Neuronal stem cell (in vitro differentiated cells): ENCODE data around the gene IL1A.

Experiments used
- DNase-seq: peaks from one replicate; pipeline ENCODE4 v3.0.0-alpha.2; 2013; ENCODE audit warnings: low spot score
- H2AFZ ChIP-seq: one replicate; pipeline ENCODE4 v1.6.1; 2013; ENCODE audit warnings: mild to moderate bottlenecking, low read length, inconsistent platforms
- H2AK5ac ChIP-seq: 2 replicates; pipeline ENCODE4 v1.6.1; 2013; ENCODE audit warnings: low read depth, mild to moderate bottlenecking, inconsistent platforms, low read length, moderate library complexity, mixed read lengths
- H2BK120ac ChIP-seq: 2 replicates; pipeline ENCODE4 v1.6.1; 2013; ENCODE audit warnings: low read depth, mild to moderate bottlenecking, inconsistent platforms, low read length, moderate library complexity, mixed read lengths
- H2BK12ac ChIP-seq: one replicate; pipeline ENCODE4 v1.6.1; 2013; ENCODE audit warnings: low read length, inconsistent platforms
- H2BK15ac ChIP-seq: 2 replicates; pipeline ENCODE4 v1.6.1; 2013; ENCODE audit warnings: mild to moderate bottlenecking, low read length, inconsistent platforms, mixed read lengths
- H2BK5ac ChIP-seq: one replicate; pipeline ENCODE4 v1.6.1; 2013; ENCODE audit warnings: inconsistent platforms, mild to moderate bottlenecking, low read length, moderate library complexity
- H3K14ac ChIP-seq: one replicate; pipeline ENCODE4 v1.6.1; 2013; ENCODE audit warnings: low read length, inconsistent platforms
- H3K18ac ChIP-seq: 2 replicates; pipeline ENCODE4 v1.6.1; 2013; ENCODE audit warnings: low read length, inconsistent platforms
- H3K23ac ChIP-seq: 2 replicates; pipeline ENCODE4 v1.6.1; 2013; ENCODE audit warnings: low read depth, mild to moderate bottlenecking, mixed read lengths, low read length, inconsistent platforms; ENCODE audit not compliant: poor library complexity
- H3K27ac ChIP-seq: replicated peaks from 3 replicates; pipeline ENCODE4 v1.5.1; 2013; ENCODE audit warnings: low read length, inconsistent platforms
- H3K27me3 ChIP-seq, 3 experiments: 2 replicates each; pipeline ENCODE4 v1.6.1; 2013; ENCODE audit warnings: low read length in 3 of 3, mild to moderate bottlenecking in 2 of 3, inconsistent platforms in 1 of 3, low read depth in 1 of 3, mixed read lengths in 1 of 3, moderate library complexity in 1 of 3; ENCODE audit not compliant: control insufficient read depth in 3 of 3, insufficient read depth in 3 of 3
- H3K36me3 ChIP-seq, 2 donors: replicated peaks in 1 of 2; 2 replicates each; pipeline ENCODE4 v1.6.1; 2013; ENCODE audit warnings: low read length in 2 of 2; ENCODE audit not compliant: control insufficient read depth in 2 of 2, insufficient read depth in 2 of 2
- H3K4ac ChIP-seq: 2 replicates; pipeline ENCODE4 v1.6.1; 2013; ENCODE audit warnings: inconsistent platforms, mild to moderate bottlenecking, low read length, moderate library complexity
- H3K4me1 ChIP-seq, 2 donors: 1 replicate in 1 of 2; 2 replicates in 1 of 2; pipeline ENCODE4 v1.6.1; 2013; ENCODE audit warnings: low read length in 2 of 2, low read depth in 1 of 2; ENCODE audit not compliant: control insufficient read depth in 2 of 2, insufficient read depth in 1 of 2
- H3K4me2 ChIP-seq: one replicate; pipeline ENCODE4 v1.6.1; 2013; ENCODE audit warnings: mild to moderate bottlenecking, low read length, inconsistent platforms; ENCODE audit not compliant: insufficient read depth, poor library complexity, severe bottlenecking
- H3K4me3 ChIP-seq, 2 donors: 2 replicates each; pipeline ENCODE4 v1.5.1; 2013; ENCODE audit warnings: low read length in 2 of 2, mild to moderate bottlenecking in 2 of 2, inconsistent platforms in 1 of 2, moderate library complexity in 1 of 2
- H3K79me1 ChIP-seq: one replicate; pipeline ENCODE4 v1.6.1; 2013; ENCODE audit warnings: low read depth, mild to moderate bottlenecking, inconsistent platforms, low read length, moderate library complexity
- H3K9ac ChIP-seq: one replicate; pipeline ENCODE4 v1.6.1; 2013; ENCODE audit warnings: mild to moderate bottlenecking, low read depth, low read length, inconsistent platforms; ENCODE audit not compliant: poor library complexity
- H3K9me3 ChIP-seq, 2 donors: replicated peaks in 1 of 2; 2 replicates each; pipeline versions ENCODE3 to v1.6.1; 2013; ENCODE audit warnings: low read length in 2 of 2, mild to moderate bottlenecking in 2 of 2, inconsistent platforms in 1 of 2, low read depth in 1 of 2, mixed read lengths in 1 of 2, moderate library complexity in 1 of 2; ENCODE audit not compliant: control insufficient read depth in 2 of 2, insufficient read depth in 1 of 2
- H4K8ac ChIP-seq: one replicate; pipeline ENCODE4 v1.6.1; 2013; ENCODE audit warnings: low read depth, mild to moderate bottlenecking, inconsistent platforms, low read length, moderate library complexity
- H4K91ac ChIP-seq: one replicate; pipeline ENCODE4 v1.6.1; 2013; ENCODE audit warnings: low read length, low read depth, mild to moderate bottlenecking, inconsistent platforms; ENCODE audit not compliant: poor library complexity
- WGBS, 2 donors: extraction: QIAGEN DNeasy Blood & Tissue Kit; methylation state at CpG; one replicate each; pipeline ENCODE4 v1.1.7; 2013; ENCODE audit warnings: missing lambda C conversion rate in 2 of 2, mixed read lengths in 1 of 2; ENCODE audit not compliant: insufficient read length in 2 of 2, insufficient replicate concordance in 1 of 2; ENCODE audit errors: extremely low coverage in 2 of 2; 5-methylcytosine and 5-hydroxymethylcytosine counted together

IL1A gene

GRCh38 chr2:112756207-112756606 is 28.1 kb downstream of the IL1A start:
- no peak overlapping the region for H2AFZ ChIP-seq
- no peak overlapping the region for H3K23ac ChIP-seq
- no peak overlapping the region for H2BK5ac ChIP-seq
- no peak overlapping the region for H3K9ac ChIP-seq
- no peak overlapping the region for H2BK120ac ChIP-seq
- no peak overlapping the region for H2AK5ac ChIP-seq
- no peak overlapping the region for H3K4ac ChIP-seq
- H3K18ac ChIP-seq = no peak overlapping the region
- H3K9me3 ChIP-seq = no peaks in the 10 kb centered on the region
- no peaks in the 10 kb centered on the region for H3K4me1 ChIP-seq
- no peaks in the 10 kb centered on the region for H3K27me3 ChIP-seq
- H2BK12ac ChIP-seq = no peak overlapping the region
- DNase-seq = no peak
- no CpG with 5 or more reads among the region's 3 CpGs for WGBS, 2 donors
- no peak overlapping the region for H3K14ac ChIP-seq
- H3K36me3 ChIP-seq = peaks cover 32 to 99% of the 10 kb centered on the region in 2 donors
- H3K27ac ChIP-seq = no peak overlapping the region
- no peaks in the 10 kb centered on the region for H3K79me1 ChIP-seq
- H2BK15ac ChIP-seq = no peak overlapping the region
- H3K4me2 ChIP-seq = no peak overlapping the region
- H3K4me3 ChIP-seq = no peak overlapping the region
- H4K8ac ChIP-seq = no peak overlapping the region
- H4K91ac ChIP-seq = no peak overlapping the region

- H2BK120ac ChIP-seq = no peak overlapping the region
- no peak overlapping the region for H4K91ac ChIP-seq
- no peaks in the 10 kb centered on the region for H3K79me1 ChIP-seq
- H2BK5ac ChIP-seq = no peak overlapping the region
- no peak overlapping the region for H3K23ac ChIP-seq
- no peak overlapping the region for H3K4ac ChIP-seq
- H3K18ac ChIP-seq = no peak overlapping the region
- no peak overlapping the region for H3K4me2 ChIP-seq
- H2AFZ ChIP-seq = no peak overlapping the region
- H3K4me1 ChIP-seq = no peaks in the 10 kb centered on the region
- no peak overlapping the region for H2BK15ac ChIP-seq
- no peaks in the 10 kb centered on the region for H3K27me3 ChIP-seq
- H4K8ac ChIP-seq = no peak overlapping the region
- H3K14ac ChIP-seq = no peak overlapping the region
- DNase-seq = no peak
- no CpG with 5 or more reads among the region's 4 CpGs for WGBS, 2 donors
- no peak overlapping the region for H3K9ac ChIP-seq
- no peak overlapping the region for H2AK5ac ChIP-seq
- no peak overlapping the region for H2BK12ac ChIP-seq
- peaks cover 32 to 100% of the 10 kb centered on the region in 2 donors for H3K36me3 ChIP-seq
- H3K9me3 ChIP-seq = no peaks in the 10 kb centered on the region
- no peak overlapping the region for H3K4me3 ChIP-seq
- H3K27ac ChIP-seq = no peak overlapping the region
These were observed 28.8 kb downstream of the IL1A start for GRCh38 chr2:112755444-112755843.

DNA sequence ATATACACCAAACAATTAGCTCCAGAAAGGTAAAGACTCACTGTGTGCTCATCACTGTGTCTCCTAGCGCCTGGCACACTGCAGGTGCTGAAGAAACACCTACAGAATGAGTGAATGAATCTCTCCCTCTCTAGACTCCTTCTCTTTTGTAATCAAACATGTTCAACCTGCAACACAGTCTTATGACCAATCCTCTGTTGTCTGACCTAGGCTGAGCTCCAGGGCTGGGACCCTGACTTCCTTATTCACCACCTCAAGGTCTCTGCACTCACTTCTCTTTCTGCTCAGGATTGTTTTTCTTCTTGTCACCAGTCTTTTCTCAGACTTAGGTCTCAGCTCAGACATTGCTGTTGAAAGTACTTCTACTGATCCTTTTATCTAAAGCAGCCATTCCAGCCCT is 29.7 kb downstream of the IL1A start:
- no CpG with 5 or more reads among the region's 1 CpG for WGBS, 2 donors

DNA sequence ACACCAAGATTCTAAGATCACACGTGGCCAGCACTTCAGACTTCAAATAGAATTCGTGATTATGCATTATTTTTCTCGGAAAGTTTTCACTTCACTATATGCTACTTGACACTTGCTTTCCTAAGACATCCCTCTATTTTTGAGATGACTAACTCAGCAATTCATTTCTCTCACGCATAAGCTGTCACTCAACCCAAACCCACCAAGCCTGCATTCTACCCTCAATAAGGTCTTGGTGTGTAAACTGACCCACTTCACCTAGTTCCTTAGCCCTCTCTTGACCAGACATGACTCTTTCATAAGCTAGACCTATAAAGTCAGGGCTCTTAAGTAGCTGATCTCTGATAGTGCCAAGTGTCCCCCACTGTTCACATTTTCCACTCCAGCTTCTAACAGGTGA is 31.6 kb downstream of the IL1A start:
- H3K4ac ChIP-seq = no peak overlapping the region
- H3K27ac ChIP-seq = no peak overlapping the region
- H2BK15ac ChIP-seq = no peak overlapping the region
- no peak for DNase-seq
- H3K27me3 ChIP-seq = no peaks in the 10 kb centered on the region
- H3K79me1 ChIP-seq = peaks cover 2% of the 10 kb centered on the region
- H2BK12ac ChIP-seq = no peak overlapping the region
- H4K91ac ChIP-seq = no peak overlapping the region
- no peak overlapping the region for H3K4me2 ChIP-seq
- no peak overlapping the region for H3K23ac ChIP-seq
- no CpG with 5 or more reads among the region's 4 CpGs for WGBS, 2 donors
- H2AK5ac ChIP-seq = no peak overlapping the region
- no peak overlapping the region for H4K8ac ChIP-seq
- H3K36me3 ChIP-seq = peaks cover 31 to 98% of the 10 kb centered on the region in 2 donors
- H3K18ac ChIP-seq = no peak overlapping the region
- H2BK120ac ChIP-seq = no peak overlapping the region
- H3K9ac ChIP-seq = no peak overlapping the region
- H3K14ac ChIP-seq = no peak overlapping the region
- H2AFZ ChIP-seq = no peak overlapping the region
- no peak overlapping the region for H3K4me3 ChIP-seq
- H3K9me3 ChIP-seq = no peaks in the 10 kb centered on the region
- no peak overlapping the region for H2BK5ac ChIP-seq
- no peaks in the 10 kb centered on the region for H3K4me1 ChIP-seq

More for the DNA sequence above, 29.7 kb downstream of the IL1A start:
- Histone ChIP-seq H3K9me3 (no peaks in the 10 kb centered on the region), H3K9ac (no peak overlapping the region), H3K4me3 (no peak overlapping the region), H3K79me1 (no peaks in the 10 kb centered on the region), H3K18ac (no peak overlapping the region), H3K27me3 (no peaks in the 10 kb centered on the region), H3K4ac (no peak overlapping the region), H2BK15ac (no peak overlapping the region), H3K36me3 (peaks cover 33 to 99% of the 10 kb centered on the region in 2 donors), H2AFZ (no peak overlapping the region), H2BK120ac (no peak overlapping the region), H2AK5ac (no peak overlapping the region), H3K27ac (no peak overlapping the region), H2BK12ac (no peak overlapping the region), H2BK5ac (no peak overlapping the region), H3K23ac (no peak overlapping the region), H3K14ac (no peak overlapping the region), H3K4me1 (no peaks in the 10 kb centered on the region), H4K91ac (no peak overlapping the region), H3K4me2 (no peak overlapping the region), H4K8ac (no peak overlapping the region)
- no peak for DNase-seq
